ENCODE results near the gene CYB5D1. TPM values are rescaled to one million over a fixed set of nuclear protein-coding genes. Genes with fewer than 3 reads are reported as not detected.

The CYB5D1 gene
- total RNA-seq, 2 experiments from 2014 or later = 13.5 to 16.2 TPM

- no peak overlapping the region for H3K4me3 Mint-ChIP-seq
- POLR2A ChIA-PET = interaction anchor here (1.2 to 2.1 kb wide), 3 partner anchors 10 to 36 kb away, joined by 3 to 12 read pairs (median 4); no protein-coding TSS in a partner anchor
Observed at GRCh38 chr17:7873051-7873450, 15.2 kb downstream of the CYB5D1 start.

GRCh38 chr17:7875804-7876370, 18.1 kb downstream of the CYB5D1 start:
- H3K9me3 Mint-ChIP-seq = no peaks in the 10 kb centered on the region
- H3K27me3 Mint-ChIP-seq = no peaks in the 10 kb centered on the region
- POLR2A ChIA-PET = interaction anchor here (2.1 kb wide), 1 partner anchor 9 kb away, joined by 8 read pairs; no protein-coding TSS in a partner anchor
- H3K4me1 Mint-ChIP-seq (ENCODE audit: low read depth) = peaks cover 4% of the 10 kb centered on the region
- ATAC-seq = no peak
- CTCF ChIA-PET = interaction anchor here (1.3 to 6.1 kb wide), 4 partner anchors 8 to 132 kb away, joined by 3 to 42 read pairs (median 4); no protein-coding TSS in a partner anchor
- H3K4me3 Mint-ChIP-seq = no peak overlapping the region
- no peak for TF ChIP-seq CTCF (IDR thresholded peaks at IDR 0.05)
- peaks cover 23% of the 10 kb centered on the region for H3K36me3 Mint-ChIP-seq (ENCODE audit: low read depth)
- no peak overlapping the region for H3K27ac Mint-ChIP-seq
- intact Hi-C loops (cut with micrococcal nuclease) = no loop called here
- no peak for DNase-seq

More at GRCh38 chr17:7873051-7873450, 15.2 kb downstream of the CYB5D1 start:
- no peaks in the 10 kb centered on the region for H3K9me3 Mint-ChIP-seq
- CTCF ChIA-PET = interaction anchor here (1.2 to 6.1 kb wide), 3 partner anchors 10 to 130 kb away, joined by 3 to 42 read pairs (median 4); no protein-coding TSS in a partner anchor
- intact Hi-C loops (cut with micrococcal nuclease) = no loop called here
- peaks cover 14% of the 10 kb centered on the region for H3K4me1 Mint-ChIP-seq (ENCODE audit: low read depth)
- ATAC-seq = no peak
- peaks cover 25% of the 10 kb centered on the region for H3K36me3 Mint-ChIP-seq (ENCODE audit: low read depth)
- DNase-seq = no peak
- H3K27ac Mint-ChIP-seq = no peak overlapping the region
- no peaks in the 10 kb centered on the region for H3K27me3 Mint-ChIP-seq
- TF ChIP-seq CTCF (IDR thresholded peaks at IDR 0.05) = no peak

GRCh38 chr17:7878234-7878633, 20.4 kb downstream of the CYB5D1 start:
- Mint-ChIP-seq H3K27ac (no peak overlapping the region), H3K36me3 (ENCODE audit: low read depth) (peaks cover 18% of the 10 kb centered on the region), H3K4me1 (ENCODE audit: low read depth) (peaks cover 4% of the 10 kb centered on the region), H3K4me3 (no peak overlapping the region), H3K27me3 (no peaks in the 10 kb centered on the region), H3K9me3 (no peaks in the 10 kb centered on the region)
- no peak for TF ChIP-seq CTCF (IDR thresholded peaks at IDR 0.05)
- ChIA-PET POLR2A (no interaction called here), CTCF (interaction anchor here (0.9 to 6.1 kb wide), 3 partner anchors 15 to 139 kb away, joined by 3 to 42 read pairs (median 3); partner anchors contain the start of gene NAA38)
- DNase-seq (no peak), ATAC-seq (no peak)
- intact Hi-C loops (cut with micrococcal nuclease) = no loop called here

GRCh38 chr17:7880076-7880868, 22.5 kb downstream of the CYB5D1 start:
- Mint-ChIP-seq H3K36me3 (ENCODE audit: low read depth) (peaks cover 8% of the 10 kb centered on the region), H3K27me3 (no peaks in the 10 kb centered on the region), H3K4me3 (no peak overlapping the region), H3K4me1 (ENCODE audit: low read depth) (peaks cover 4% of the 10 kb centered on the region), H3K27ac (no peak overlapping the region), H3K9me3 (no peaks in the 10 kb centered on the region)
- CTCF ChIA-PET = interaction anchor here (1.8 kb wide), 1 partner anchor 19 kb away, joined by 8 read pairs; no protein-coding TSS in a partner anchor
- TF ChIP-seq CTCF (IDR thresholded peaks at IDR 0.05) = no peak
- intact Hi-C loops (cut with micrococcal nuclease) = no loop called here
- POLR2A ChIA-PET = interaction anchor here (1.1 kb wide), 1 partner anchor 9 kb away, joined by 3 read pairs; the partner anchor contains the start of gene CHD3
- no peak for DNase-seq
- no peak for ATAC-seq
